Naive thymus-derived CD4-positive, alpha-beta T cell (primary cell): ENCODE results near the gene BTN3A1. TPM values are rescaled to one million over a fixed set of nuclear protein-coding genes. Genes with fewer than 3 reads are reported as not detected.

Source experiments
- ATAC-seq: fragments of 150-1000 bp; cut with Tn5 transposase; 2 replicates; pipeline ENCODE4 v1.10.0; 2021; ENCODE audit warnings: mild to moderate bottlenecking, moderate library complexity
- CTCF ChIA-PET: fragments of 350-600 bp; sonication (Branson Sonifier 250); formaldehyde crosslinking; loops from one replicate; lab custom pipeline; 2021; ENCODE audit warnings: antibody characterized with exemption; lab: Charles Lee
- POLR2A ChIA-PET: fragments of 350-600 bp; sonication (Branson Sonifier 250); formaldehyde crosslinking; loops from one replicate; lab custom pipeline; 2021; ENCODE audit warnings: antibody characterized with exemption, inconsistent platforms; lab: Charles Lee
- DNase-seq, 9 donors: peaks; one replicate each; pipeline versions ENCODE4 v3.0.0 to v3.0.0-alpha.2; 2020 to 2022; ENCODE audit warnings: mixed read lengths in 1 of 9
- H3K27ac ChIP-seq: one replicate; pipeline ENCODE4 v1.7.0; 2013; ENCODE audit warnings: mild to moderate bottlenecking, low read depth, low read length, moderate library complexity
- H3K27me3 ChIP-seq, 2 donors: one replicate each; pipeline ENCODE4 v1.7.0; 2013; ENCODE audit warnings: low read length in 2 of 2, mild to moderate bottlenecking in 2 of 2, moderate library complexity in 2 of 2; ENCODE audit not compliant: control insufficient read depth in 2 of 2, insufficient read depth in 2 of 2
- H3K36me3 ChIP-seq, 3 experiments: 1 replicate in 2 of 3; 2 replicates in 1 of 3; pipeline ENCODE4 v1.7.0; 2013; ENCODE audit warnings: low read length in 3 of 3, mild to moderate bottlenecking in 3 of 3, moderate library complexity in 1 of 3; ENCODE audit not compliant: insufficient read depth in 3 of 3, control insufficient read depth in 2 of 3
- H3K4me1 ChIP-seq, 2 donors: one replicate each; pipeline ENCODE4 v1.7.0; 2013; ENCODE audit warnings: low read length in 2 of 2, mild to moderate bottlenecking in 2 of 2, moderate library complexity in 1 of 2; ENCODE audit not compliant: control insufficient read depth in 2 of 2, insufficient read depth in 2 of 2
- H3K4me3 ChIP-seq: 2 replicates; pipeline ENCODE4 v1.7.0; 2013; ENCODE audit warnings: mild to moderate bottlenecking, low read length
- H3K9me3 ChIP-seq, 3 experiments: 1 replicate in 2 of 3; 2 replicates in 1 of 3; pipeline ENCODE4 v1.7.0; 2013; ENCODE audit warnings: low read length in 3 of 3; ENCODE audit not compliant: control insufficient read depth in 2 of 3
- H3K27ac Mint-ChIP-seq, 9 donors: one replicate each; pipeline ENCODE4 v1.8.0; 2020 to 2022; ENCODE audit warnings: mixed read lengths in 9 of 9, mild to moderate bottlenecking in 8 of 9, moderate library complexity in 5 of 9, inconsistent platforms in 2 of 9
- H3K27me3 Mint-ChIP-seq, 5 donors: one replicate each; pipeline ENCODE4 v1.8.0; 2021 to 2022; ENCODE audit warnings: mixed read lengths in 5 of 5, mild to moderate bottlenecking in 1 of 5
- H3K36me3 Mint-ChIP-seq, 5 donors: one replicate each; pipeline ENCODE4 v1.8.0; 2020 to 2022; ENCODE audit warnings: mixed read lengths in 5 of 5, mild to moderate bottlenecking in 3 of 5, inconsistent platforms in 1 of 5
- H3K4me1 Mint-ChIP-seq, 7 donors: one replicate each; pipeline ENCODE4 v1.8.0; 2020 to 2022; ENCODE audit warnings: mixed read lengths in 7 of 7, mild to moderate bottlenecking in 3 of 7, inconsistent platforms in 1 of 7
- H3K4me3 Mint-ChIP-seq, 10 donors: one replicate each; pipeline ENCODE4 v1.8.0; 2020 to 2022; ENCODE audit warnings: mild to moderate bottlenecking in 10 of 10, mixed read lengths in 10 of 10, moderate library complexity in 6 of 10, inconsistent platforms in 2 of 10
- H3K9me3 Mint-ChIP-seq, 11 donors: one replicate each; pipeline ENCODE4 v1.8.0; 2020 to 2022; ENCODE audit warnings: mixed read lengths in 11 of 11, mild to moderate bottlenecking in 4 of 11, inconsistent platforms in 1 of 11, moderate library complexity in 1 of 11
- intact Hi-C, 2 donors: fragments of 100-400 bp; cut with micrococcal nuclease; formaldehyde crosslinking; loops; one replicate each; pipeline ENCODE4 v1.15.1; 2023
- polyA plus RNA-seq, 2 donors: library from polyadenylated mRNA; unstranded; fragments of 300-500 nt; fragmentation: Illumina TruSeq; gene quantifications; one replicate each; pipeline ENCODE4 v1.2.3, GENCODE V29; 2021
- total RNA-seq, 6 experiments: library from RNA in 5 of 6; stranded (reverse) in 5 of 6; gene quantifications; 1 replicate in 5 of 6; 2 replicates in 1 of 6; pipeline ENCODE4 v1.2.3 and lab custom pipeline; 2021 to 2026

The BTN3A1 gene
- total and polyA plus RNA-seq, 7 experiments from 2014 or later: 41.5 to 242 (median 206) TPM

- Histone ChIP-seq H3K4me3 (no peak overlapping the region), H3K27ac (no peak overlapping the region), H3K36me3 (peaks cover 2 to 20% (median 2%) of the 10 kb centered on the region in 3 experiments), H3K4me1 (peaks cover 8 to 16% of the 10 kb centered on the region in 2 donors), H3K27me3 (no peaks in the 10 kb centered on the region), H3K9me3 (no peaks in the 10 kb centered on the region)
- H3K9me3 Mint-ChIP-seq: no peaks in the 10 kb centered on the region
- peaks cover 28 to 74% (median 37%) of the 10 kb centered on the region in 7 donors for H3K4me1 Mint-ChIP-seq
- H3K27ac Mint-ChIP-seq: peak overlapping the region in 2 of 9 donors; percentile 28 to 71
- ChIA-PET POLR2A (interaction anchor here (0.5 to 1.3 kb wide), 6 partner anchors 9 to 91 kb away, joined by 3 to 5 read pairs (median 3); no protein-coding TSS in a partner anchor), CTCF (interaction anchor here (0.6 to 0.9 kb wide), 2 partner anchors 18 to 252 kb away, joined by 4 to 6 read pairs; no protein-coding TSS in a partner anchor)
- no peaks in the 10 kb centered on the region for H3K27me3 Mint-ChIP-seq
- no peak overlapping the region for H3K4me3 Mint-ChIP-seq
- H3K36me3 Mint-ChIP-seq: peaks cover 15 to 30% (median 17%) of the 10 kb centered on the region in 5 donors
- ATAC-seq: no peak
- intact Hi-C loops: loop anchor here (5.0 kb wide), 3 partner anchors 38 to 157 kb away; partner anchors contain the start of genes BTN2A1 (in 1 of the 2) and HMGN4 (in 1 of the 2)
- no peak for DNase-seq
Observed at GRCh38 chr6:26380256-26380655, 21.8 kb upstream of the BTN3A1 start.

- peak overlapping the region in 7 of 9 donors; percentile 48 to 99 (median 89) for H3K27ac Mint-ChIP-seq
- no peak overlapping the region for H3K4me3 ChIP-seq
Observed at GRCh38 chr6:26382121-26382520, 20.0 kb upstream of the BTN3A1 start.

DNA sequence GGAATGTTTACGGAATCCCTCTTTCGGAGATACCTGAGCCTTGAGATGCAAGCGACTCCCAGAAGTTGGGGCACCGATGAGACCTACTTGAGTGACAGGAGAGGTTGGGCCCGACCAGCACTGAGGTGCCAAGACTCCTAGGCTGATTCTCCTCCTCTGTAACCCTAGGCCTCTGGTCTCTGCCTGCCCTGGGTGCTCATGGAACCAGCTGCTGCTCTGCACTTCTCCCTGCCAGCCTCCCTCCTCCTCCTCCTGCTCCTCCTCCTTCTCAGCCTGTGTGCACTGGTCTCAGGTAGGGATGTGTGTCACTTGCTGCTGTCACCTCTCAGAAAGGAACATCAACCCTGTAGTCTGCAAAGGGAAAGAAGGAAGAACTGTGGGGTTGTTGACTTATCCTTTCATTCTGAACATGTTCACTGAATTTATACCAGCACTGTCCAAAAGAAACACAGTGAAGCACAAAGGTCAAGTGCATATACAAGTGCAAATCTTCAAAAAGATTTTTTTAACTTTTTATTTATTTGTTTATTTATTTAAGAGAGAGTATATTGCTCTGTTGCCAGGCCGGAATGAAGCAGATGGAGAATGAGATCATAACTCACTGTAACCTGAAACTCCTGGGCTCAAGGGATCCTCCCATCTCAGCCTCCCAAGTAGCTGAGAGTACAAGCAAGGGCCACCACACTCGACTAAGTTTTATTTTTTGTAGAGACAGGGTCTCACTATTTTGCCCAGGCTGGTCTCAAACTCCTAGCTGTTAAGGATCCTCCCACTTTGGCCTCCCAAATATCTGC lies 18.3 kb upstream of the BTN3A1 start:
- H3K4me1 Mint-ChIP-seq: peaks cover 17 to 57% (median 33%) of the 10 kb centered on the region in 7 donors
- peak in 1 of 9 donors; percentile 20 for DNase-seq
- peak overlapping the region; percentile 96 for H3K27ac ChIP-seq
- peak overlapping the region; percentile 83 for H3K4me3 ChIP-seq
- no peaks in the 10 kb centered on the region for H3K27me3 ChIP-seq
- H3K4me3 Mint-ChIP-seq: peak overlapping the region; percentile 91 to 100 (median 98)
- ChIA-PET POLR2A (interaction anchor here (0.6 to 2.8 kb wide), 4 partner anchors 13 to 1450 kb away, joined by 3 to 9 read pairs (median 3); no protein-coding TSS in a partner anchor), CTCF (no interaction called here)
- peak; percentile 9 for ATAC-seq
- peaks cover 0 to 18% (median 5%) of the 10 kb centered on the region in 5 donors for H3K36me3 Mint-ChIP-seq
- intact Hi-C loops: loop anchor here (1.0 to 5.0 kb wide), 8 partner anchors 18 to 153 kb away; partner anchors contain the start of genes BTN3A1 (in 2 of the 2), BTN2A1 (in 1 of the 2), BTN3A2 (in 1 of the 2) and HMGN4 (in 1 of the 2)
- H3K9me3 Mint-ChIP-seq: no peaks in the 10 kb centered on the region
- no peaks in the 10 kb centered on the region for H3K9me3 ChIP-seq
- H3K36me3 ChIP-seq: peaks cover 0 to 10% (median 0%) of the 10 kb centered on the region in 3 experiments
- no peaks in the 10 kb centered on the region for H3K27me3 Mint-ChIP-seq
- peaks cover 8 to 16% of the 10 kb centered on the region in 2 donors for H3K4me1 ChIP-seq
- H3K27ac Mint-ChIP-seq: peak overlapping the region; percentile 81 to 99 (median 95)

More at GRCh38 chr6:26382121-26382520, 20.0 kb upstream of the BTN3A1 start:
- Histone ChIP-seq H3K9me3 (no peaks in the 10 kb centered on the region), H3K36me3 (peaks cover 0 to 5% (median 0%) of the 10 kb centered on the region in 3 experiments), H3K27me3 (no peaks in the 10 kb centered on the region), H3K4me1 (peaks cover 8 to 16% of the 10 kb centered on the region in 2 donors), H3K27ac (peak overlapping the region; percentile 96)
- H3K9me3 Mint-ChIP-seq: no peaks in the 10 kb centered on the region
- H3K27me3 Mint-ChIP-seq: no peaks in the 10 kb centered on the region
- intact Hi-C loops: loop anchor here (2.0 to 5.0 kb wide), 4 partner anchors 39 to 155 kb away; partner anchors contain the start of genes BTN2A1 (in 1 of the 2) and HMGN4 (in 1 of the 2)
- ATAC-seq: no peak
- POLR2A ChIA-PET: interaction anchor here (0.8 kb wide), 1 partner anchor 19 kb away, joined by 3 read pairs; no protein-coding TSS in a partner anchor
- CTCF ChIA-PET: no interaction called here
- peaks cover 7 to 15% (median 8%) of the 10 kb centered on the region in 5 donors for H3K36me3 Mint-ChIP-seq
- peaks cover 22 to 72% (median 37%) of the 10 kb centered on the region in 7 donors for H3K4me1 Mint-ChIP-seq
- peak overlapping the region in 8 of 10 donors; percentile 91 to 100 (median 98) for H3K4me3 Mint-ChIP-seq
- no peak for DNase-seq

DNA sequence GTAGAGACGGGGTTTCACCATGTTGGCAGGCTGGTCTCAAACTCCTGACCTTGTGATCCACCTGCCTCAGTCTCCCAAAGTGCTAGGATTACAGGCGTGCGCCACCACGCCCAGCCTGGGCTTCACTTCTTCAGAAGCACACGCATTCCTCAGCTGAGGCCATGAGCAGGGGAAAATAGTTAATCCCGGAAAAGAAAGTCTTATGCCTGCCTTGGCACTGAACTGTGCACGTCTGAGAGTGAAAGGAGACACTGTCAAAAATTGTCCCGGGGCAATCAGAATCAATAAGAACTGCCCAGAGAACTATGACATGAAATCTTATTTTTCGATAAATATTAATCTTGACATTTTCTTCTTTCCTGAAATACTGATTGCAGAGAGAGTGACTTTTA lies 16.3 kb upstream of the BTN3A1 start:
- H3K4me1 Mint-ChIP-seq: peaks cover 14 to 51% (median 33%) of the 10 kb centered on the region in 7 donors
- H3K4me1 ChIP-seq: peaks cover 8 to 16% of the 10 kb centered on the region in 2 donors
- no peaks in the 10 kb centered on the region for H3K27me3 Mint-ChIP-seq
- peaks cover 9 to 30% (median 13%) of the 10 kb centered on the region in 5 donors for H3K36me3 Mint-ChIP-seq
- no peak overlapping the region for H3K27ac ChIP-seq
- no peak overlapping the region for H3K4me3 Mint-ChIP-seq
- ChIA-PET POLR2A (no interaction called here), CTCF (interaction anchor here (0.5 kb wide), 1 partner anchor 117 kb away, joined by 3 read pairs; no protein-coding TSS in a partner anchor)
- H3K9me3 ChIP-seq: no peaks in the 10 kb centered on the region
- no peak overlapping the region for H3K4me3 ChIP-seq
- peaks cover 0 to 23% (median 4%) of the 10 kb centered on the region in 3 experiments for H3K36me3 ChIP-seq
- H3K9me3 Mint-ChIP-seq: no peaks in the 10 kb centered on the region
- H3K27me3 ChIP-seq: no peaks in the 10 kb centered on the region
- intact Hi-C loops: no loop called here
- no peak overlapping the region for H3K27ac Mint-ChIP-seq
- no peak for ATAC-seq
- no peak for DNase-seq

- intact Hi-C loops: no loop called here
- H3K9me3 Mint-ChIP-seq: no peaks in the 10 kb centered on the region
- DNase-seq: no peak
- no peaks in the 10 kb centered on the region for H3K27me3 ChIP-seq
- H3K27ac Mint-ChIP-seq: no peak overlapping the region
- peaks cover 9 to 32% (median 22%) of the 10 kb centered on the region in 5 donors for H3K36me3 Mint-ChIP-seq
- ATAC-seq: no peak
- H3K4me3 ChIP-seq: no peak overlapping the region
- H3K4me1 ChIP-seq: peaks cover 3 to 12% of the 10 kb centered on the region in 2 donors
- no peaks in the 10 kb centered on the region for H3K9me3 ChIP-seq
- no peak overlapping the region for H3K27ac ChIP-seq
- H3K4me3 Mint-ChIP-seq: no peak overlapping the region
- POLR2A ChIA-PET: interaction anchor here (0.9 kb wide), 1 partner anchor 24 kb away, joined by 4 read pairs; no protein-coding TSS in a partner anchor
- H3K27me3 Mint-ChIP-seq: no peaks in the 10 kb centered on the region
- peaks cover 6 to 37% (median 18%) of the 10 kb centered on the region in 7 donors for H3K4me1 Mint-ChIP-seq
- CTCF ChIA-PET: no interaction called here
- peaks cover 0 to 38% (median 4%) of the 10 kb centered on the region in 3 experiments for H3K36me3 ChIP-seq
Observed at GRCh38 chr6:26387565-26387964, 14.5 kb upstream of the BTN3A1 start.

- Mint-ChIP-seq H3K36me3 (peaks cover 10 to 34% (median 26%) of the 10 kb centered on the region in 5 donors), H3K27ac (peak overlapping the region in 1 of 9 donors; percentile 35)
Observed at GRCh38 chr6:26388014-26388413, 14.1 kb upstream of the BTN3A1 start.

More at GRCh38 chr6:26388014-26388413, 14.1 kb upstream of the BTN3A1 start:
- ATAC-seq: no peak
- Histone ChIP-seq H3K4me3 (no peak overlapping the region), H3K27ac (no peak overlapping the region), H3K9me3 (no peaks in the 10 kb centered on the region), H3K4me1 (peaks cover 3 to 10% of the 10 kb centered on the region in 2 donors), H3K27me3 (no peaks in the 10 kb centered on the region), H3K36me3 (peaks cover 0 to 37% (median 4%) of the 10 kb centered on the region in 3 experiments)
- intact Hi-C loops: no loop called here
- Mint-ChIP-seq H3K27me3 (no peaks in the 10 kb centered on the region), H3K4me3 (no peak overlapping the region), H3K4me1 (peaks cover 5 to 34% (median 13%) of the 10 kb centered on the region in 7 donors), H3K9me3 (no peaks in the 10 kb centered on the region)
- DNase-seq: no peak
- ChIA-PET CTCF (no interaction called here), POLR2A (no interaction called here)
